Stimulated activated naive CD4-positive, alpha-beta T cell treated with Interleukin-2 at 50 U/mL for 16 hours (primary cell): ENCODE data around the gene ZSWIM6.

Source experiments
- DNase-seq: peaks from one replicate; lab custom pipeline; 2025; lab: John Stamatoyannopoulos, UW

The ZSWIM6 gene

DNA sequence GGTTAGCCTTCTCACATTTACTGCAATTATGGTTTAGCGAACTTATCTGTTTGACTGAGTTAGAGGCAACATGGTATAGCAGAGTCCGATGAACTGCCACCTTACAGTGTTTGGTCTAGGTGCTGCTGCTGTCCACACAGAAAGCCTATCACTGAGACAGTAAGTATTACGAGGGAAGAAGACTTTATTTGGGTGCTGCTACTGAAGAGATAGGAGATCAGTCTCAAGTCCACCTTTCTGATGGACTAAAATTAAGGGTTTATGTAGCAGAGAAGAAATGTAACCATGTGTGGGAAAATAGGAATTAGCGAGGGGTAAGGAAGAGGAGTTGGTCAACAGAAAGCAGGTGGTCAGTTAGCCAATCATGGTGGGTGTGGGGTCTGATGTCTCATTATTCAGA is 109.7 kb downstream of the ZSWIM6 start:
- DNase-seq = no peak

DNA sequence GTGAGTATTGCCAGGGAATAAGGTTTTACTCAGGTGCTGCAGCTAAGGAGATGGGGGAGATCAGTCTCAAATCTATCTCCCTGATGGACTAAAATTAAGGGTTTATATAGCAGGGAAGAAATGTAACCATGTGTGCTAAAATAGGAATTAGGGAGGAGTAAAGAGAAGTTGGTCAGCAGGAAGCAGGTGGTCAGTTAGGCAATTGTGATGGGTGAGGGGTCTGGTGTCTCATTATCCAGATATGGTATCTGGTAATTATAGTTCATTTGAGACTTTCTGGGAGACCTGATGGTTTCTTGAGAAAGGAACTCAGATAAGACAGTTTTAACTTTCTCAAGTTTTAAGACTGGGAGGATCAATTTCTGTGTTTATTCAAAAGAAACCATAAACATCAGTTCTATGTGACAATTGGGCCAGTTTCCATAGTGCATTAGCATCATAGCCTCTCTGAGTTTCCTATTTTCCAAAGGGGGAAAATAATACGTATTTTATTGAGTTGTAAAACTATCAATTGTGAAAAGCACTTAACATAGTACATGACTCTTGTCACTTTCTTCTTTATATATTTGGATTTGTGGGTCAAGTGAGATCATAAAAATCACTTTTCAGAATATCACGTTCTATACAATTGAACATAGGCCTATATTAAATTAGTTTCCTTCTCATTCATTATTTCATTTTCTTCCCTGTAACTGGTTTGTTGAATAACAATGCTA is 115.9 kb downstream of the ZSWIM6 start:
- no peak for DNase-seq

DNA sequence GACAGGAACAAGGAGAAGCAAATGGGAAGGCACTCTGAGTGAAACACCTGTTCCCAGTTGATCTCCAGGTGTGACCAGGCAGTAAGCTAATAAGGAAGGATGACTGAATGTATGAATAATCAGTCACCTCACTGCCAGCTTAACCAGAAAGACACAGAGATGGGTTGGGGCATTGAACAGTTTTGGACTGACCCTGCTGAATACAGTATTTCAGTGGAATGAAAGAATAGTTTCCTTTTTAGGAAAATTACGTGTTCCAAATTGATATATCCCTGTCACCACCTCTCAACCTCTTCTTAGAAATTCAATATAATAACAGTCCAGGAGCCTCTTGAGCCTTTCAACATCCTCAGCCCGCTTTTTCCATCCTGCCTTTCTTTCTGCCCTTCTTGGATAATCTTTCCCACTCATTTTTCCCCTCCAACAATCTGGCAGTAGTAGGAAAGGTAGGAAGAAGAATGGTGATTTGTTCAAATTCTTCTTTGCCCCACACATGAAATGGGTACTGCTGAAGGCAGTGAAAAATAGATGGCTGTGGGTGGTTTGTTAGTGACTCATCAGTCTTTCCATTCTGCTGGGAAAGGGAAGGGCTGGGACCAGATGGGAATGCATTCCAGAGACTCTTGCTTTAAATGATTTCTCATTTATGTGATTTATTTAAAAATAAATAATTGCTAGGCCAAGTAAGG is 117.9 kb downstream of the ZSWIM6 start:
- no peak for DNase-seq

DNA sequence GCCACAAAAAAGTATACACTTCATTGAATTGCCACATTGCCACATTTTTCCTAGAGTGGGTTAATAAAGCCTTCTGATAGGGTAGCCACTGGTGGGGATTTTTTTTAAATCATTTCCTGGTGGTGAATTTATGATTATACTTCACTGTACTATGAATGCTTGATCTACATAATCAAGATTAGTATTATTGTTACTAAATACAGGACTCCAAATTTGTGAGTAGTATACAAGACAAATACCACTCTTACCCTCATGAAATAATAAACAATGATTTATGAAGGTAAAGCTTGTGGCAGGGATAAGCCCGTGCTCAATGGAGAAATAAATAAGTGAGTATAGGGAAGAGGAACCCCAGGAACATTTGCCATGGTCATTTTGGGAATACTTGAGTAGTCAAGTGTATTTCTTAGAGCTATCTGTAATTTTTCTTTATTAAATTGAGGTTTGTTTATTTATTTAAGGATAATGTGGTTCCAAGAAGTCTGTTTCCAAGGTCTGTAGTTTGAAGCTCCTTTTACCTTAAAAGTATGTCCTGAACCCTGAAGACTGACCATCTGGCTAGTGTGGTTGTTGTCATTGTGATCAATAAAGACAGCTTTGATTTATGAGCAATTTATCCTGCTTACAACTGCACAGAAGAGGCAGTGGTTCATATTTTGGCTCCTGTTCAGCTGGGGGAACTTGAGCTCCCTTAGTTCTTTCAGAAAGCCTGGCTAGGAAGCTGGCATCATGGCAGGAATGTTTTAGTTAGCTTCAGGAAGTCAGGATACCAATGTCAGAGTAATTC is 118.6 kb downstream of the ZSWIM6 start:
- DNase-seq = no peak

DNA sequence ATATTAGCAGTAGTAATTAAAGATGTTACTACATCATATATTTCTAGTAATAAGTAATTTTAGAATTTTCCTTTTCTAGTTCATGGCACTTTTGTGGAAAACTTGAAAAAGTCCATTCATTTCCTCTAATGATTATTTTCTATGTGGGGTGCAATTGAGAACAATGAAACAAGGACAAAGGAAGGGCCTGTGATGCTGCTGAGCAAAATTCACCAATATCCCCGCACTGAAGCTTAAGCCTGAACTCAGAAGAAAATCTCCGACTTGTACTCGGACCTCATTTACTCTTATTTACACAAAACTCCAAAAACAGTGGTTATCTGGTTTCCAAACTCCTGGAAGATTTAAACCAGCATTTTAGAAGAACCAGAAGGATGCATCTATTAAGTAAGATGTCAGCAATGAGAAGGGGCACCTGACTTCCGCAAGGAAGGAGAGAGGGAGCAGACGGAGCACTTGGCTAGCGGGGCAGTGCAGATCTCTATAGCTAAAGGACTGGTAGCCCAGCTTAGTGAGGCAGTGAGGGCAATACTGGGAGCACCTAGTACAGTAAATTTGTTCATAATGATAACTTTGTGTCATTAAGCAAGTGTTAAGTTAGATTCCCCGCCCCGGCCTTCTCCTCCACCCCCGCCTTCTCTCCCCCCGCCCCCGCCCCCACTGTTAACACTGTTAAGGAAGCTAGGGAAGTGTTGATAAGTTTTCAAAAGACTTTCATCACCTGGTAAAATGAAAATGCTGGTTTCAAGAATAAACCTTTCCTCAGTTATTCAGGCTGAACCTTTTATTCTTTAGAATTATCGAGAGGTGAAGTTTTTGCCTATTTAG is 123.3 kb downstream of the ZSWIM6 start:
- DNase-seq = no peak

DNA sequence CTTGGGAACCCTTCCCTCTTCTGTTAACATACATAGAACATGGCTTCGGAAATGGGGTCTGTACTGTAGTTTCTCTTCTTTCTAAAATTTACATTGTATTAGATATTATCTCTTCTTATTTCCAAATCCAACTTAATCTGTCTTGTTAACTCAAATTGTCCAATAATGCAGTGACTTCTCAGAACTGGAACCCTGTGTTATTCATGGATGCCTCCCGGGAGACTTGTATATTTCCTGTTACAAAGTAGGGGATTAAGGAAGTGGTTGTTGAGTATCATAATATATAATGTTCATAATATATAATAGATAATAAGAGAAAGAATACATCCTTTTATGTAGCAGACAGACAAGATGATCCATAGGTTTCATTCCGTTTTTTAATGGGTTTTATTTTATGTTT is 128.4 kb downstream of the ZSWIM6 start:
- DNase-seq = no peak

DNA sequence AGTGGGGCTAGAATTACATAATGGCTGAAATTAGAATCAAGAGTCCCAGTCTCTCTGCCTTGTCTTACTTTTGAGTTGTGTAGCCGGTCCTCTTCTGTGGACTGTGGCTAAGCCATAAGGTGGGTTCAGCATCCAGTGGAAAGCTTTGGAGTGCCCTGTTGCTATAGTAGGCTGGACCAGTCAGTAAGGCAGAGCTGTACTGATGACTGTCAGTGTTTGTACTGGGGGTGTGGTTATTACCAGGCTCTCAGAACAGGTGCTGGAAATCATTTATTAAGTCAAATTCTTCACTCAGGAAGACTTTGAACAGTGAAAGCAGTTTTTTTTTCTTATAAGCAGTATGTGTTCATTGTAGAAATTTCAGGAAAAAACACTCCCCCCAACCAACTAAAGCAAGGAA is 129.4 kb downstream of the ZSWIM6 start:
- no peak for DNase-seq

DNA sequence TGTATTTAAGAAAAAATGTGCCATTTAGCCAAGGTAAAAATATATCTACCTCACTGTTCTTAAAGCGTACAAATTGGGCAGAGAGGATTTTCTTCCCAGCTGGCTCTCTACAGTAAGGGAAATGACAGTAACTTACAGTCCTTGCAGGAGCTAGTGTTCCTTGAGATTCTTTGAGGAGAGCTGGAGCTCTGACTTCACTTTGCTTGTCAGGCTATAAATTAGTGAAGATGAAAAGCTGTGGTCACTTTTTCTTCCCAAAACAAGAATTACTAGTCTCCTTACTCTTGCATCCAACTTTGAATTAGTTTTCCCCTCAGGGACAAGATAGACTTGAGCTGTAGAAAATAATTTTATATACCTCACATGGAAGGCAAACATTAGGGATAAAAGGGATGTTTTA is 129.9 kb downstream of the ZSWIM6 start:
- no peak for DNase-seq

DNA sequence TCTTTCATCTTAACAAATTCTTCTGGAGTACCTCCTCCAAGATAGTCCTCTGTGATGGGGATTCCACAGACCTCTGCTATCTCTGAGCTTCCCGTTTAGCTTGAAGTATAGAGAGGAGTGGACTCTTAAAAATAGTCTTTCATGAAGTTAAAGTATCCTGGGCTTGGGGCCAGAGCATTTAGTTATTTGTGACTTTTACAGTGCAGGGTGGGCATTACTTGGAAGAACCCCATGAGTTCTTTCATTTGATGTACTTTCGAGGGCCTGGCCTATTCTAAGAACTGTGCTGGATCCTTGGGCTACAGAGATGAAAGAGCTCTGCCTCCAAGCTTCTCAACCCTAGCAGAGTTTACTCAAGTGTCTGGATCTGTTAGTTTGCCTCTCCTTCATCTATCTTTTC is 131.5 kb downstream of the ZSWIM6 start:
- DNase-seq = no peak

DNA sequence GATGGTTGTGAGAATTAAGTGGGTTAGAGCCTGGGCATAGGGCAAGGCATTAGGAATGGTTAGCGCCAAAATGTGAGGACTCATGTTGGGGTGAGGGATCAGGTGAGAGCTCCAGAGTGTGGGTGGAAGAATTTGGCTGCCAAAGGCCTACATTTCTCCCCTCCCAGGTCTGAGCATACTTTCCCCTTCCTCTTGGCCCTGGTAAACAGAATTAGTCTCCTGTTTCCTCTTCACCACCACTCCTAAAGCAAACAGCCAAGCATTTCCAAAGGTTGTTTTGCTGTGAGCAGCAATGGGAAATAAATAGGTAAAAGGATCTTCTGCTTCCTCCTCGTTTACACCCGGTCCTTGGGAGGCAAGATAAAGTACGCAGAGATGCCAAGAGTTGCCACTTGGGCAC is 132.5 kb downstream of the ZSWIM6 start:
- no peak for DNase-seq

DNA sequence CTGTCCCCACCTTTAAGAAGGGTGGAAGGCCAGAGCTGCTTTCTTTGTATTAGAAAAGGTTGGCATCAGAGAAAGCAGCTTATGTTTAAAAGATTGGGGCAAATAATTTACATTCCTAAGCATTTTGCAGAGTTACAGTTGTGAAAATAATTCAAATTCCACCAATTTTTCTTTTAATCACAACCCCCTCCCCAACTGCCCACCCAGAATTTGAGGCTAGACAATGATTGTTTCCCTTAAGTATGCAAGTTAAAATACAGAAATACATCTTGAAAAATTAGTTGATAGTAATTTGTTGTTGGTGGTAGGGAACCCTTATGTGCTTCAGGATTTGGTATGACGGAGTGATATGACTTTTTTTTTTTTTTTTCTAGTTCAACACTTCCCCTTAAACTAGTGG is 133.0 kb downstream of the ZSWIM6 start:
- no peak for DNase-seq

DNA sequence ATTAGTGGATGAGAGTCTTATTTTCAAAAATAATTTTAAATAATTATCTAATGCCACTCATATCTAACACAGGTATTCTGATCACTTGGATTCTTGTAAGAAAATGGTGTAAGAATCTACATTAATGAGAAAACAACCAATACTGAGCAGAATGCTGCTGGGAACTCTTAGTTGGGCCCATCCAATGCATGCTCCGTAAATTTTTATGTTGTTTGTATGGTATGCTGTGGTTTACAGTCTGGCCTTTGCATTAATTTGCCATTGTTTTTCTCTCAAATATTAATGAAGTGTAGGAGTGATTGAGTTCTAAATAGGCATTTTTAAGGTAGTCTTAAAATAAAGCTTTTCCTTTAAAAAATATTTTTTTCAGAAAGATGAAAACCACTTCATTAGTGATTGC is 133.4 kb downstream of the ZSWIM6 start:
- no peak for DNase-seq

DNA sequence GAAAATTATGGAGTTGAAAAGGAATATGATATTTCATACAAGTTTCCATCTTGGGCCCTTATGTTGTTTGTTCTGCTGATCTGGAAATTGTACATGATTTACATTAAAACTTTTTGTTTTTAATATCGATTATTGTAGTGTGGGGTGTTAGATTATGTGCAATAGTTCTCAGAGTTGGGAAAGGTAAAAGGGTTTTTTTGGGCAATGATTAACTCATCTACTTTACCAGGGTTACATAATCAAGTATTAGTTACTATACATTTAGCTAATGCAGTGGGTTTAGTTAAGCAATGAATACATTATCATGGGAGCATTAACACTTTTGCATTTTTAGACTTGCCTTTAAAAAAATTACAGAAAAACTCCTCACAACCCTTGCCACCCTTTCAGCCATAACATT is 134.0 kb downstream of the ZSWIM6 start:
- no peak for DNase-seq

DNA sequence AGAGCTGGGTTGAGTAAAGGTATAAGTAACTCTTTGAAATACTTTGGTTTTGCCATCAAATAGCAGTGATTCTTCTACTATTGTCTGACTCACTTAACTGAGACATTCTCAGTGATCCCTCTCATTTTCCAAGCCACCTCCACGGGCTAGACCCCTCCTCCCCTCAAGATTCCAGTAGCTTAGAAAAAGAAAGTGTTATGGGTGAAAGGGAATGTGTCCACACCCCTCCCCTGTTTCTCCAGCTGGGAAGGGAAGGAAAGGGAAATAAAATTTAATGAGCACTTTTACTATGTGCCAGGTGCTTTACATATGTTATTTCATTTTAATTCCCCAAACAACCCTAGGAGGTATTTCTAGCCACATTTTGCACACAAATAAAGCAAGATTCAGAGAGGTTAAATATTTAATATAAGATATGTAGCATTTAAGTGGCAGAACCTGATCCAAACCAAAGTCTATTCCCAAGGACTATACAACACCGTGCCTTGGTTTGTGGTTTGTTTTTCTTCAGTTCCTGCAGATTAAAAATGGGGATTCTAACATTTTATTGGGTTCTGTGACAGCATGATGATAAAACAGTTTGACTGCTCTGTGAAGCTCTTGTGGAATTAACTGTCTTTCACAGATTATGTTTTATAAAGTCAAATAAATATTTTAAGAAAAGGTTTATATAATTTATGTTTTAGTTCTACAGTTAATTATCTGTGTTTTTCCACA is 135.9 kb downstream of the ZSWIM6 start:
- no peak for DNase-seq

DNA sequence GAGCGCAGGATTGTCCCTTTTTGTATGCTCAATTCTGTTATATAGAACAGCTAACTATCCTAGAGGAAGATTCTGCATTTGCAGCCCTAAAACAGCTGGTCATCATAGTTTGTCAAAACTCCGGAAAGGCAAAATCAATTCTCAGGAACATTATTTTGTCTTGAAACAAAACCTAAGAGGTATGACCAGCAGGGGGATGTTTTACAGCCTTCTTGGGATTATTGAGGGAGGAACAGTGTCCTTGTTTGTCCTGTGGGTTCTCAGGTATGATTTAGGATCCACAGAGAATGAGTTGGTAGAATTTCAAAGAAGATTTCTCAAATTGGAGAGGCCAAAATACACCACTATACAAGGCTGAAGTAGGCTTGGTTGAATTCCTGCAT is 136.4 kb downstream of the ZSWIM6 start:
- DNase-seq = no peak

DNA sequence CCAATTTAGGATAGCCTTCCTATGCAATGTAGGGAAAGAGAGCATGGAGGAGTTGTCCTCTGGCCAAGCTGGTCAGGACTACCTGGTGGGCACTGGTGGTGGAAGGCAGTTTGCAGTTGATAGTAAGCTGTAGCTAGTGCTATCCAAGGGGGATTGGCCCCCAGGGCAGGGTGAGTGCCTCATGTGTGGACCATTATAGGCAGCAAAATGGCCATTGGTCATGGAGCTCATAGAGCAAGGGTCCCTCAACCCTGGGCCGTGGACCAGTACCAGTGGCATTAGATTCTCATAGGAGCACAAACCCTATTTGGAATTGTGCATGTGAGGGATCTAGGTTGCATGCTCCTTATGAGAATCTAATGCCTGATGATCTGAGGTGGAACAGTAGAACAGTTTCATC is 139.3 kb downstream of the ZSWIM6 start:
- no peak for DNase-seq

DNA sequence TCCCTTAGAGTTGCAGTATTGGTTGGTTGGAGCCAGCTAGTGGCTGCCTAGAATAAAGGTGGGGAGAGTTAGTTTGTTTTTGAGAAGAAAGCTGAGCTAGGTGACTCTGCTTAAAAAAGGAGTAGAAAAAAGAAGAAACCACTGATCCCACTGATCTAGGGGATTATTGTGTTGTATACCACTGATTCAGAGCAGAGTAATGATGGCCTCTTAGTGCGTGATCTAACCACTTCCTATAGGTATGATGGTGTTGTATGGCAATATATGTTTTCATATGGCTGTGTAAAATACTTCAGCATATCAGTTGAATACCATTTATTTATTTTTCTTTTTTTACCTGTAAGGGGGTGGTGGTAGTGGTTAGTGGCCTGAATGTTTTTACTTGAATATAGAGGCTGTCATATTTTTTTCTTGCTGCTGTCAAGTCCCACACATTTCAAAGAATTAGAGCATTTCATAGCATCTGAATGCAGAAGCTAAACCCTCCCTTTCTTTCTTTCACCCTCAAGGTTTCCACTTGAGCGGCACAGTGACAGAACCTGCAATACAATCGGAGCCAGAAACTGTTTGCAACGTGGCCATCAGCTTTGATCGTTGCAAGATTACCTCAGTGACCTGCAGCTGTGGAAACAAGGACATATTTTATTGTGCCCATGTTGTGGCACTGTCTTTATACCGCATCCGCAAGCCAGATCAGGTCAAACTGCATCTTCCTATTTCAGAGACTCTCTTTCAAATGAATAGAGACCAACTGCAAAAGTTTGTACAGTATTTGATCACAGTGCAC is 140.3 kb downstream of the ZSWIM6 start:
- no peak for DNase-seq

DNA sequence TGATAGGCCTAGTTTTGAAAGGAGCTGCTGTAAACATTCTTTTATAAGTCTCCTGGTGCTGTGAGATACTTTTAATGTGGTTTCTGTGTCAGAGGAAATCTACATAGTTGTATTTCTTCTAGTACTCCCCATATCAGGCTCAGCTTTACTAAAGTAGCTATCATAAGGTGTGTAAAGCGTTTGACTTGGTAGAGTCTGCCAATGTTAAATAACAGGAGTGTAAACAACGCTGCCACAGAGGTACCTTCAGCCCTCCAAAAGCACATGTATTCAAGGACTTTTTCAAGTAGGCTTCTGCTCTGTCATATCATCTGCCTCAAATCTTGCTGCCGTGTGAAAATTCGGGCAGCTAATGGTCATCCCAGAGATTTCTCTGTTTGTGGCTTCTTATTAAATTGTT is 142.7 kb downstream of the ZSWIM6 start:
- no peak for DNase-seq

DNA sequence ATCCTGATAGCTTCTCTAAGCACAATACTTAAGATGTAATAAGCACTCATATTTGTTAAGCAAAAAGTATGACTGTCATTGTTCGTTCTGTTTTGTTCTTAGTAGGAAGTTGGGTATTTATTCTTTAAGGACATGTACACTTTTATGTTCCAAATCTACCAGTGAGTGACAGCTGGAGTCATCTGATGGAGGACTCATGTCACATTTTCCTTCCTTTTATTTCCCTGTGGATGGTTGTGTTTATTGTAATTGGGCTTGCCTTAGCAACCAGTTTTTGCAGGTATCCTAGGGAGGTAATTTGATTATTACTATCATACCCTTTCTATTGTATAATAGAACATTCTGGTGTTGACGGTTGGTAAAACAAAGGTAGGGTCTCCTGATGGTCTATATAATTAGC is 145.7 kb downstream of the ZSWIM6 start:
- no peak for DNase-seq

DNA sequence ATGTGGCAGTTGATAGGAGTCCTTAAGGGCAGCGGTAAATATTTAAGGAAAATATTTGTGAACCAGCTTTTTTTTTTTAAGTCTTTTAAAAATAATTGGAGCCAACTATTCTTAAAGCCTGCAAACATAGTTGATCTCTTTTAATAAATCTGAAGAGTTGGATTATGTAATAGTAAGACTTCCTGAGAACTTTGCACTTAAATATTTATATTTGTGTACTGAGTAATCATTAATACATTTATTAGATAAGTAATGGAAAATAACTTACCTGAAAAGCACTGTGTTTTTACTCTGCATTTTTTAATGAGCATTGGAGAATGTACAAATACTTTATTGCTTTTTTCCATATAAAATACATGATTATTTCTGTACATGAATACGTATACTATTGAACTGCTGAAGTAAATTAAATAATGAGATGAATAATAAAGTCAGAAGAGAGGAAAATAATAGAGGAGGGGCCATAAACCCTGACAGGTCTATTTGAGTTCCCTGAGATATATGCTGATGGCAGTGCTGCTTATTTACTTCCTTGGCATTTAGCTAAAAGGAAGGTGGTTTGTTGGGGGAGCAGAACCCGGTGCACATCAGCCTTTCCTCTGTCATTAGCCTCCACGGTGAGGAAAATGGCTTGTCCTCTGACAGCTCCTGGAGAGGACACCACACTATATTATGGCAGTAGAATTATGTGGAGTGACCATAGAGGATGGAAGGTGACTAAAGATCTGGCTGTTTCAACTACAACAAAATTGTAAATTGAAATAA is 148.0 kb downstream of the ZSWIM6 start:
- no peak for DNase-seq
